ENCODE measurements around the gene MYMX.

The MYMX gene

DNA sequence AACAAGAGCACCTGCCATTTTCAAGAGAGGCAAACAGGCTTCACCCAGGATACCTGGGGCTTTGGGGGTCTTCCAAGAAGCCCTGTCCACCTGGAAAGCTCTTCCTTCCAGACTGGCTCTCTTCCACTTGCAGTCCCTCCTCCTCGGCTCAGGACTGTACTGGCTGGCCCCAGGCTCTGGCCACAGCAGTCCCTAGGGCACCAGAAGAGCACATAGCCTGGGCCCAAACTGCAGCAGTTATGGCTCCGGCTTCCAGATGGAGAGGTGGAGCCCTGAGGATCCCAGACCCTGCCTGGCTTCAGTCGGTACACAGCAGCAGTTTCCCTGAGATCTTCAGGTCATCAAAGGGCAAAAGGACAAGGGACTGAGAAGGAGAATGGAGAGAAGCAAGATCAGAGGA lies 42.2 kb downstream of the MYMX start:
- POLR2A ChIA-PET: no interaction called here
- CTCF ChIA-PET: interaction anchor here (0.9 to 1.0 kb wide), 3 partner anchors 17 to 47 kb away, joined by 3 to 4 read pairs (median 3); no protein-coding TSS in a partner anchor
- DNase-seq (ENCODE audit: extremely low spot score): no peak
- TF ChIP-seq, protein P1, sequence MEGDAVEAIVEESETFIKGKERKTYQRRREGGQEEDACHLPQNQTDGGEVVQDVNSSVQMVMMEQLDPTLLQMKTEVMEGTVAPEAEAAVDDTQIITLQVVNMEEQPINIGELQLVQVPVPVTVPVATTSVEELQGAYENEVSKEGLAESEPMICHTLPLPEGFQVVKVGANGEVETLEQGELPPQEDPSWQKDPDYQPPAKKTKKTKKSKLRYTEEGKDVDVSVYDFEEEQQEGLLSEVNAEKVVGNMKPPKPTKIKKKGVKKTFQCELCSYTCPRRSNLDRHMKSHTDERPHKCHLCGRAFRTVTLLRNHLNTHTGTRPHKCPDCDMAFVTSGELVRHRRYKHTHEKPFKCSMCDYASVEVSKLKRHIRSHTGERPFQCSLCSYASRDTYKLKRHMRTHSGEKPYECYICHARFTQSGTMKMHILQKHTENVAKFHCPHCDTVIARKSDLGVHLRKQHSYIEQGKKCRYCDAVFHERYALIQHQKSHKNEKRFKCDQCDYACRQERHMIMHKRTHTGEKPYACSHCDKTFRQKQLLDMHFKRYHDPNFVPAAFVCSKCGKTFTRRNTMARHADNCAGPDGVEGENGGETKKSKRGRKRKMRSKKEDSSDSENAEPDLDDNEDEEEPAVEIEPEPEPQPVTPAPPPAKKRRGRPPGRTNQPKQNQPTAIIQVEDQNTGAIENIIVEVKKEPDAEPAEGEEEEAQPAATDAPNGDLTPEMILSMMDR (IDR thresholded peaks at IDR 0.05; ENCODE audit: control extremely low read depth, extremely low read depth, low read depth, missing control alignments): no peak

GRCh38 chr6:44260011-44260410 lies 43.3 kb downstream of the MYMX start:
- TF ChIP-seq, protein P1 (IDR thresholded peaks at IDR 0.05; ENCODE audit: control extremely low read depth, extremely low read depth, low read depth, missing control alignments): no peak
- ChIA-PET CTCF (no interaction called here), POLR2A (no interaction called here)
- no peak for DNase-seq (ENCODE audit: extremely low spot score)

GRCh38 chr6:44260451-44261297 lies 43.9 kb downstream of the MYMX start:
- ChIA-PET POLR2A (interaction anchor here (0.5 to 2.7 kb wide), 3 partner anchors 9 to 16 kb away, joined by 9 to 19 read pairs (median 9); partner anchors contain the start of gene HSP90AB1), CTCF (interaction anchor here (1.7 kb wide), 1 partner anchor 23 kb away, joined by 5 read pairs; no protein-coding TSS in a partner anchor)
- TF ChIP-seq, protein P1 (IDR thresholded peaks at IDR 0.05; ENCODE audit: control extremely low read depth, extremely low read depth, low read depth, missing control alignments): no peak
- DNase-seq (ENCODE audit: extremely low spot score): peak; percentile 61

- TF ChIP-seq, protein P1 (IDR thresholded peaks at IDR 0.05; ENCODE audit: control extremely low read depth, extremely low read depth, low read depth, missing control alignments): no peak
Measured at GRCh38 chr6:44261581-44261980, 44.9 kb downstream of the MYMX start.

DNA sequence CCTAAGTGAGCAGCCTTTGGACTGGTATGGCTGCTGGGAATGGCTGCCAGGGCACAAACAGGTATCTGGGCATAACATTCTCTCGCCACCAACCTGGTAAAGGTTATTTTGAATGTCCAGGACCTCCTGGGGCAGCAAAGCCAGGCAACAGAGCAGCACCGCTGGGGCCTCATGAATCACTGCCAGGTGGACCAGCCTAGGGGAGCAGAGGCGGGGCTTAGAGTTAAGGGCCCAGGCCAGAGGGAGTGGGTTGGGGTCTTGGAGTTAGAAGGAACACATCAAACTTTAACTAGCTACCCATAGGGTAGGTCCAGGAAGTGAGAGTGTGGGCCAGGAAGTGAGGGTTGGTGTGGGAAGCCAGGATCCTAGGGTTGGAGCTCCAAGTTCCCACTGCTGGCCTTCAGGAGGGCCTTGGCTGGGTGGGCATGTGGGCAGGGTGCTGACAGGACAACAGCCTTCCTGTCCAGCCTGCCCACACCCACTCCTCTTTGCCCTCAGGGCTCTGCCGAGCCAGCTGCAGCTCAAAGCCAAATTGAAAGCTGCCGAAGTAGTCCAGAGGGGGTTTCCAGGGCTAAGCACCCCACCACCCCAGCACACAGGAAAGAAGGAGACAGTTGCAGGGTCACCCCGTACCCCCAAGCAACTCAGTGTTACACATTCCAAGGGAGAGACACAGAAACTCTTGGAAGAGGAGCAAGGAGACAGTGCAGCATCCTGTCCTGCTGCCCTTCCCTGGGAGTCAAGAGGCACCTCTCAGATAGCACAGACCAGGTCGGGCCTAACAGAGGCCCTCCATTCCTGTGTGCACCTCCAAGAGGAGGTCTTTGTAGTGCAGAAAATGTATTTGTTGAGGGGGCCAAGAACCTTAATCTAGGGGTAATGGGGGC lies 46.0 kb downstream of the MYMX start:
- POLR2A ChIA-PET: interaction anchor here (0.6 to 2.7 kb wide), 4 partner anchors 11 to 488 kb away, joined by 3 to 19 read pairs (median 6); partner anchors contain the start of gene HSP90AB1
- TF ChIP-seq, protein P1 (IDR thresholded peaks at IDR 0.05; ENCODE audit: control extremely low read depth, extremely low read depth, low read depth, missing control alignments): no peak
- CTCF ChIA-PET: interaction anchor here (0.8 to 2.0 kb wide), 11 partner anchors 10 to 188 kb away, joined by 3 to 16 read pairs (median 5); partner anchors contain the start of genes AARS2 and HSP90AB1
- DNase-seq (ENCODE audit: extremely low spot score): no peak

More at GRCh38 chr6:44261581-44261980, 44.9 kb downstream of the MYMX start:
- CTCF ChIA-PET: interaction anchor here (1.3 to 2.0 kb wide), 7 partner anchors 9 to 164 kb away, joined by 3 to 16 read pairs (median 6); partner anchors contain the start of genes AARS2 and HSP90AB1
- DNase-seq (ENCODE audit: extremely low spot score): no peak
- POLR2A ChIA-PET: interaction anchor here (0.6 to 2.7 kb wide), 3 partner anchors 10 to 15 kb away, joined by 3 to 19 read pairs (median 9); partner anchors contain the start of gene HSP90AB1
